ENCODE results near the gene KIAA0232.

Gene KIAA0232

DNA sequence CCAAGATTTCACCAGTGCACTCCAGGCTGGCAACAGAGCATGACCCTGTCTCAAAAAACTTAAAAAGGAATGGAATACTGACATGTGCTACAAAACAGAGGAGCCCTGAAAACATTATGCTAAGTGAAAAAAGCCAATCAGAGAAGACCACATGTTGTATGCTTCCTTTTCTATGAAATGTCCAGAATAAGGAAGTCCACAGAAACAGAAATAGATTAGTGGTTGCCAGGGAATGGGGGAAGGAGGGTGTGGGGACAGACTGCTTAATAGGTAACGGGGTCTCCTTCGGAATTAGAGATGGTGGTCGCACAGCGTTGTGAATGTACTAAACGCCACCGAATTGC, 30.1 kb upstream of the KIAA0232 start:
- TF ChIP-seq, protein P1, sequence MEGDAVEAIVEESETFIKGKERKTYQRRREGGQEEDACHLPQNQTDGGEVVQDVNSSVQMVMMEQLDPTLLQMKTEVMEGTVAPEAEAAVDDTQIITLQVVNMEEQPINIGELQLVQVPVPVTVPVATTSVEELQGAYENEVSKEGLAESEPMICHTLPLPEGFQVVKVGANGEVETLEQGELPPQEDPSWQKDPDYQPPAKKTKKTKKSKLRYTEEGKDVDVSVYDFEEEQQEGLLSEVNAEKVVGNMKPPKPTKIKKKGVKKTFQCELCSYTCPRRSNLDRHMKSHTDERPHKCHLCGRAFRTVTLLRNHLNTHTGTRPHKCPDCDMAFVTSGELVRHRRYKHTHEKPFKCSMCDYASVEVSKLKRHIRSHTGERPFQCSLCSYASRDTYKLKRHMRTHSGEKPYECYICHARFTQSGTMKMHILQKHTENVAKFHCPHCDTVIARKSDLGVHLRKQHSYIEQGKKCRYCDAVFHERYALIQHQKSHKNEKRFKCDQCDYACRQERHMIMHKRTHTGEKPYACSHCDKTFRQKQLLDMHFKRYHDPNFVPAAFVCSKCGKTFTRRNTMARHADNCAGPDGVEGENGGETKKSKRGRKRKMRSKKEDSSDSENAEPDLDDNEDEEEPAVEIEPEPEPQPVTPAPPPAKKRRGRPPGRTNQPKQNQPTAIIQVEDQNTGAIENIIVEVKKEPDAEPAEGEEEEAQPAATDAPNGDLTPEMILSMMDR (IDR thresholded peaks at IDR 0.05) = no peak

GRCh38 chr4:6753103-6753560, 29.4 kb upstream of the KIAA0232 start:
- TF ChIP-seq, protein P1 (IDR thresholded peaks at IDR 0.05) = no peak

GRCh38 chr4:6753891-6754290, 28.6 kb upstream of the KIAA0232 start:
- TF ChIP-seq, protein P1 (IDR thresholded peaks at IDR 0.05) = no peak

GRCh38 chr4:6754481-6755087, 27.9 kb upstream of the KIAA0232 start:
- TF ChIP-seq, protein P1 (IDR thresholded peaks at IDR 0.05) = no peak

DNA sequence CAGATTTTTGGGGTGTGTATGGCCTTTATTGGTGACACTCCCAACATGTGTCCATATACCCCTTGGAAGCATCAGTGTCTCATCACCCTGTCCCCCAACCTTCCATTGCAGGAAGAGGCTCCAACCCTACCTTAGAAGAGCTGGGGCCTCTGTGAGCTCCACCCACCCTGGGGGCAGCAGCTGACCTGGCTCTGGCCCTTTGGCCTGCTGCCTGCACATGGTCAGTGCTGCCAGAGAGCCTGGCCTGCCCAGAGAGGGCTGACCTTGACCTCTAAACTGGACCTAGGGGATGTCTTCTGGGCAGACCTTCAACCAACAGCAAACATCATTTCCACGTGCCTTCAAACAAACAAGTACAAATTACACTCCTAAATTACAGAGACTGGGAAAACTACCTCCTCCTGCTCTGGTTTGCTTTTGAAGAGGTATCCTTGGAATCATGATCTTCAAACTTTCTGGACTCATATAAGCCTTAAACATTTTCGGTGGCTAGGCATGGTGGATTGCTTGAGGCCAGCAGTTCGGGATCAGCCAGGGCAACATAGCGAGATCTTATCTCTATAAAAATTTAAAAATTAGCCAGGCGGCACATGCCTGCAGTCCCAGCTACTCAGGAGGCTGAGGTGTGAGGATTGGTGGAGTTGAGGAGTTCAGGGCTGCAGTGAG, 27.3 kb upstream of the KIAA0232 start:
- TF ChIP-seq, protein P1 (IDR thresholded peaks at IDR 0.05) = no peak

GRCh38 chr4:6758728-6759127, 23.8 kb upstream of the KIAA0232 start:
- TF ChIP-seq, protein P1 (IDR thresholded peaks at IDR 0.05) = no peak

- TF ChIP-seq, protein P1 (IDR thresholded peaks at IDR 0.05) = no peak
These were observed 21.7 kb upstream of the KIAA0232 start for GRCh38 chr4:6760865-6761264.

Data from LNCAP (cell line).